ENCODE measurements around the gene CYP4F2. TPM values are rescaled to one million over a fixed set of nuclear protein-coding genes. Genes with fewer than 3 reads are reported as not detected.

The CYP4F2 gene
- total and polyA plus RNA-seq, 9 of the 15 experiments (the other 6 are each of a cell fraction or from before 2014, with no cell fraction given) = 0.10 to 0.56 (median 0.32) TPM; not detected in 2

- TF ChIP-seq KDM4B (IDR thresholded peaks at IDR 0.05; ENCODE audit: borderline replicate concordance in 2 of 2, low read depth in 1 of 2) = no peak
- peak; percentile 37; the same call in 1 of the 2 replicates for TF ChIP-seq TEAD4 (IDR thresholded peaks at IDR 0.05; ENCODE audit: low read length)
- TF ChIP-seq TEAD4 (CRISPR knock-in tag; IDR thresholded peaks at IDR 0.05; ENCODE audit: borderline replicate concordance) = no peak
- TF ChIP-seq XRCC5 (IDR thresholded peaks at IDR 0.05; ENCODE audit: low read depth, low read length) = no peak
- TF ChIP-seq ZC3H8 (IDR thresholded peaks at IDR 0.05) = no peak
- no peak for TF ChIP-seq ZBTB26 (CRISPR knock-in tag; IDR thresholded peaks at IDR 0.05)
- no peak for TF ChIP-seq HNRNPUL1 (IDR thresholded peaks at IDR 0.05; ENCODE audit: low read length)
- no peak for TF ChIP-seq ZBED1 (IDR thresholded peaks at IDR 0.05)
- TF ChIP-seq FOS (IDR thresholded peaks at IDR 0.05; ENCODE audit: extremely low read depth, insufficient read length) = no peak
- TF ChIP-seq MAX (CRISPR knock-in tag; IDR thresholded peaks at IDR 0.05) = no peak
- TF ChIP-seq THRAP3 (IDR thresholded peaks at IDR 0.05; ENCODE audit: borderline replicate concordance) = no peak
- TF ChIP-seq ZNF23 (CRISPR knock-in tag; IDR thresholded peaks at IDR 0.05) = no peak
- TF ChIP-seq MYBL2 (IDR thresholded peaks at IDR 0.05; ENCODE audit: low read depth) = no peak
- TF ChIP-seq MYBL2 (CRISPR knock-in tag; IDR thresholded peaks at IDR 0.05; ENCODE audit: borderline replicate concordance) = no peak
- no peak for TF ChIP-seq BMI1 (IDR thresholded peaks at IDR 0.05; ENCODE audit: low read length)
- TF ChIP-seq ZNF197 (CRISPR knock-in tag; IDR thresholded peaks at IDR 0.05; ENCODE audit: low read depth) = no peak
- TF ChIP-seq PHB2 (IDR thresholded peaks at IDR 0.05; ENCODE audit: low read depth) = no peak
- no peak for TF ChIP-seq JUNB (CRISPR knock-in tag; conservative IDR thresholded peaks at IDR 0.05)
- TF ChIP-seq ZNF282 (CRISPR knock-in tag; IDR thresholded peaks at IDR 0.05) = no peak
- TF ChIP-seq CEBPG (CRISPR knock-in tag; IDR thresholded peaks at IDR 0.05) = no peak
- TF ChIP-seq CEBPG (tag; conservative IDR thresholded peaks at IDR 0.05 in 1 of 2, IDR thresholded peaks at IDR 0.05 in 1 of 2) = no peak
- TF ChIP-seq ZBTB5 (IDR thresholded peaks at IDR 0.05) = no peak
- TF ChIP-seq ARID3A (IDR thresholded peaks at IDR 0.05; ENCODE audit: borderline replicate concordance, low read depth, low read length) = 0 out of 2 replicates have a peak, but pooled peaks have one; percentile 54
- TF ChIP-seq KHSRP (IDR thresholded peaks at IDR 0.05) = no peak
- TF ChIP-seq KAT2B (IDR thresholded peaks at IDR 0.05; ENCODE audit: low read depth, low read length) = no peak
- no peak for TF ChIP-seq NELFE (IDR thresholded peaks at IDR 0.05; ENCODE audit: insufficient read depth, insufficient read length)
- TF ChIP-seq ELF4 (CRISPR knock-in tag; IDR thresholded peaks at IDR 0.05) = no peak
- TF ChIP-seq SNAPC5 (CRISPR knock-in tag; IDR thresholded peaks at IDR 0.05) = no peak
Observed at GRCh38 chr19:15869109-15869555, 28.7 kb downstream of the CYP4F2 start (continued).

Measured in K562 (cell line).